Esophagus muscularis mucosa (tissue), 4 donors: ENCODE measurements around the gene TLR8. TPM values are rescaled to one million over a fixed set of nuclear protein-coding genes. Genes with fewer than 3 reads are reported as not detected.

Source experiments
- DNase-seq: peaks from one replicate; pipeline ENCODE4 v3.0.0-alpha.2; 2017; ENCODE audit errors: extremely low spot score
- H3K27ac ChIP-seq, 4 donors: fragments of 200-600 bp; sonication (generic); replicated peaks in 1 of 4; 1 replicate in 3 of 4; 2 replicates in 1 of 4; pipeline ENCODE4 v1.5.1; 2016 to 2019; ENCODE audit warnings: mild to moderate bottlenecking in 1 of 4
- H3K27me3 ChIP-seq, 4 donors: fragments of 200-600 bp; sonication (generic); one replicate each; pipeline versions ENCODE4 v1.5.1 to v1.6.0; 2016 to 2019
- H3K36me3 ChIP-seq, 4 donors: fragments of 200-600 bp; sonication (generic); one replicate each; pipeline ENCODE4 v1.5.1; 2016 to 2019
- H3K4me1 ChIP-seq, 4 donors: fragments of 200-600 bp; sonication (generic); one replicate each; pipeline ENCODE4 v1.5.1; 2016 to 2019
- H3K4me3 ChIP-seq, 4 donors: fragments of 200-600 bp; sonication (generic); 1 replicate in 2 of 4; 2 replicates in 2 of 4; pipeline ENCODE4 v1.5.1; 2016 to 2019; ENCODE audit warnings: mild to moderate bottlenecking in 4 of 4, moderate library complexity in 1 of 4
- H3K9me3 ChIP-seq, 4 donors: fragments of 200-600 bp; sonication (generic); 1 replicate in 3 of 4; 2 replicates in 1 of 4; pipeline ENCODE4 v1.5.1; 2016 to 2019
- EP300 ChIP-seq: sonication (generic); formaldehyde crosslinking; IDR thresholded peaks from one replicate; pipeline ENCODE4 v1.6.1; 2017; ENCODE audit warnings: antibody characterized with exemption
- POLR2A ChIP-seq: fragments of 450-650 bp; IDR thresholded peaks from one replicate; pipeline ENCODE4 v1.6.1; 2017; ENCODE audit warnings: antibody characterized with exemption, moderate library complexity, mild to moderate bottlenecking, low read depth
- POLR2AphosphoS5 ChIP-seq, 2 donors: sonication (generic); formaldehyde crosslinking; IDR thresholded peaks; one replicate each; pipeline ENCODE4 v1.6.1; 2017; ENCODE audit warnings: antibody characterized with exemption in 2 of 2
- WGBS: methylation state at CpG from one replicate; pipeline ENCODE4 v1.1.5; 2018; 5-methylcytosine and 5-hydroxymethylcytosine counted together
- intact Hi-C: fragments of 100-400 bp; cut with DNase I; formaldehyde crosslinking; loops from one replicate; pipeline ENCODE4 v1.15.1; 2023
- total RNA-seq, 4 donors: library from RNA; depleted of rRNA; stranded (reverse); fragments of >200 nt; gene quantifications; one replicate each; pipeline versions ENCODE4 v1.1.0 to v1.2.1, GENCODE V29; 2016
- TF ChIP-seq, protein P1 (sequence below), 3 experiments: fragments of 200-600 bp in 2 of 3; fragments of 450-650 bp in 1 of 3; sonication (generic) in 2 of 3; IDR thresholded peaks; one replicate each; pipeline ENCODE4 v1.5.1; 2017 to 2019; ENCODE audit warnings: antibody characterized with exemption in 3 of 3, mild to moderate bottlenecking in 2 of 3, moderate library complexity in 1 of 3

The TLR8 gene
- total RNA-seq, 4 donors from 2014 or later, result 0.34 to 4.3 (median 1.8) TPM

DNA sequence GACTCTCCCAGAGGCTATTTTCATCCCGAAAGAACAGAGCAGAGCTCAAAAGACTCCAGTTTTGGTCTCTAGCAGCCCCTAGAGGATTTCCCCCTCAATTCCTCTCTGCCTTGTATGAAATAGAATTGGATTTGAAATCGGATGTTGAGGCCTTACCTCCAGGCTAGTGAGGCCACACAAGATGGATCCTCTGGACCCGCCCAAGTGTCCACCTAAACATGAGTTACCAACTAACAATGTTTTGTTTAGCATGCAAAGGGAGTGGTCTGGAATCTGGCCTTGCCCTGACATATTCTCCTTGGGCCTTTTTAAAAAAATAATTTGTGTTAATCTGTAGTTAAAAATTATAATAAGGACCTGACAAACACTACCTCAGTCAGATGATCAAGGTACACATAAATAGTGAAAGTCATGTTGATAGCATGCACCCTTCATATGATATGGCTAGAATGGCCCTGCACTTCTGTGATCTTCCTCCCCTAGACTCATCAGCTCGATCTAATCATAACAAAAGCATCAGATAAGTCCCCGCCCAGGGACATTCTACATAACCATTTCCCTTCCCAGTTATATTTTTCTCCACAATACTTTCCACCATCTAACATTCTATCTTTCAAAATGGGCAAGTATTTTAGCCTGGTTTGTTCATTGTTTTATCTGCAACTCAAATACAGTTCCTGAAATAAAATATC is 6.5 kb downstream of the TLR8 start:
- DNase-seq, result no peak
- Histone ChIP-seq H3K4me1 (no peaks in the 10 kb centered on the region), H3K27ac (no peak overlapping the region), H3K27me3 (no peaks in the 10 kb centered on the region), H3K4me3 (no peak overlapping the region), H3K36me3 (no peaks in the 10 kb centered on the region), H3K9me3 (no peaks in the 10 kb centered on the region)
- TF ChIP-seq POLR2AphosphoS5 (IDR thresholded peaks at IDR 0.05), result no peak
- no peak for TF ChIP-seq EP300
- TF ChIP-seq, protein P1, sequence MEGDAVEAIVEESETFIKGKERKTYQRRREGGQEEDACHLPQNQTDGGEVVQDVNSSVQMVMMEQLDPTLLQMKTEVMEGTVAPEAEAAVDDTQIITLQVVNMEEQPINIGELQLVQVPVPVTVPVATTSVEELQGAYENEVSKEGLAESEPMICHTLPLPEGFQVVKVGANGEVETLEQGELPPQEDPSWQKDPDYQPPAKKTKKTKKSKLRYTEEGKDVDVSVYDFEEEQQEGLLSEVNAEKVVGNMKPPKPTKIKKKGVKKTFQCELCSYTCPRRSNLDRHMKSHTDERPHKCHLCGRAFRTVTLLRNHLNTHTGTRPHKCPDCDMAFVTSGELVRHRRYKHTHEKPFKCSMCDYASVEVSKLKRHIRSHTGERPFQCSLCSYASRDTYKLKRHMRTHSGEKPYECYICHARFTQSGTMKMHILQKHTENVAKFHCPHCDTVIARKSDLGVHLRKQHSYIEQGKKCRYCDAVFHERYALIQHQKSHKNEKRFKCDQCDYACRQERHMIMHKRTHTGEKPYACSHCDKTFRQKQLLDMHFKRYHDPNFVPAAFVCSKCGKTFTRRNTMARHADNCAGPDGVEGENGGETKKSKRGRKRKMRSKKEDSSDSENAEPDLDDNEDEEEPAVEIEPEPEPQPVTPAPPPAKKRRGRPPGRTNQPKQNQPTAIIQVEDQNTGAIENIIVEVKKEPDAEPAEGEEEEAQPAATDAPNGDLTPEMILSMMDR (IDR thresholded peaks at IDR 0.05), result no peak
- no peak for TF ChIP-seq POLR2A
- WGBS, result 63% methylated on average over 5 of the region's 5 CpGs
- intact Hi-C loops, result no loop called here

DNA sequence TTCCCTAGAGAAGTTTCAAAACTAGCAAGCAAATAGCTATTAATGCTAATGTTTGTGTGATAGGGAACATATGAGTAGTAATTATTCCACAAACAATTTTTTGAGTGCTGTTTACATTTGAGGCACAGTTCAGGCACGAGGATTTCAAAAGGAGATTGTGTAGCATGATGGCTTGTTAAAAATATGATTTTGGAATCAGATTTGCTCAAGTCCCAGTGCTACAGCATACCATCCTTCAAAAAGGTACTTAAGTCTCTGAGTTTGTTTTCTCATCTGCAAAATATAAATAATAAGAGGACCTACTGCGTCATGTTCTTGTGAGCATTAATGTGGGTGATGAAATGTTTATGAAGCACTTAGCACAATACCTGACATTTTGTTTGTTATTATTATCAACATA is 11.3 kb downstream of the TLR8 start:
- Histone ChIP-seq H3K4me3 (no peak overlapping the region), H3K27me3 (no peaks in the 10 kb centered on the region), H3K4me1 (no peaks in the 10 kb centered on the region), H3K27ac (no peak overlapping the region), H3K9me3 (no peaks in the 10 kb centered on the region), H3K36me3 (no peaks in the 10 kb centered on the region)
- intact Hi-C loops, result no loop called here
- TF ChIP-seq EP300 (no peak), POLR2A (no peak), POLR2AphosphoS5 (IDR thresholded peaks at IDR 0.05) (no peak)
- TF ChIP-seq, protein P1 (IDR thresholded peaks at IDR 0.05), result no peak
- no peak for DNase-seq
- 46% methylated on average over 2 of the region's 2 CpGs for WGBS

DNA sequence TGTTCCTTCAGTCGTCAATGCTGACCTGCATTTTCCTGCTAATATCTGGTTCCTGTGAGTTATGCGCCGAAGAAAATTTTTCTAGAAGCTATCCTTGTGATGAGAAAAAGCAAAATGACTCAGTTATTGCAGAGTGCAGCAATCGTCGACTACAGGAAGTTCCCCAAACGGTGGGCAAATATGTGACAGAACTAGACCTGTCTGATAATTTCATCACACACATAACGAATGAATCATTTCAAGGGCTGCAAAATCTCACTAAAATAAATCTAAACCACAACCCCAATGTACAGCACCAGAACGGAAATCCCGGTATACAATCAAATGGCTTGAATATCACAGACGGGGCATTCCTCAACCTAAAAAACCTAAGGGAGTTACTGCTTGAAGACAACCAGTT is 12.6 kb downstream of the TLR8 start:
- Histone ChIP-seq H3K27me3 (no peaks in the 10 kb centered on the region), H3K27ac (no peak overlapping the region), H3K36me3 (no peaks in the 10 kb centered on the region), H3K4me1 (no peaks in the 10 kb centered on the region), H3K4me3 (no peak overlapping the region), H3K9me3 (no peaks in the 10 kb centered on the region)
- 75% methylated on average over 10 of the region's 10 CpGs for WGBS
- DNase-seq, result no peak
- TF ChIP-seq, protein P1 (IDR thresholded peaks at IDR 0.05), result no peak
- no peak for TF ChIP-seq POLR2AphosphoS5 (IDR thresholded peaks at IDR 0.05)
- no peak for TF ChIP-seq POLR2A
- no peak for TF ChIP-seq EP300
- intact Hi-C loops, result no loop called here

DNA sequence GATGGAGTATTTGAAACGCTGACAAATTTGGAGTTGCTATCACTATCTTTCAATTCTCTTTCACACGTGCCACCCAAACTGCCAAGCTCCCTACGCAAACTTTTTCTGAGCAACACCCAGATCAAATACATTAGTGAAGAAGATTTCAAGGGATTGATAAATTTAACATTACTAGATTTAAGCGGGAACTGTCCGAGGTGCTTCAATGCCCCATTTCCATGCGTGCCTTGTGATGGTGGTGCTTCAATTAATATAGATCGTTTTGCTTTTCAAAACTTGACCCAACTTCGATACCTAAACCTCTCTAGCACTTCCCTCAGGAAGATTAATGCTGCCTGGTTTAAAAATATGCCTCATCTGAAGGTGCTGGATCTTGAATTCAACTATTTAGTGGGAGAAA is 13.2 kb downstream of the TLR8 start:
- Histone ChIP-seq H3K9me3 (no peaks in the 10 kb centered on the region), H3K4me3 (no peak overlapping the region), H3K27ac (no peak overlapping the region), H3K36me3 (no peaks in the 10 kb centered on the region), H3K27me3 (no peaks in the 10 kb centered on the region), H3K4me1 (no peaks in the 10 kb centered on the region)
- DNase-seq, result no peak
- intact Hi-C loops, result no loop called here
- TF ChIP-seq EP300 (no peak), POLR2AphosphoS5 (IDR thresholded peaks at IDR 0.05) (no peak), POLR2A (no peak)
- TF ChIP-seq, protein P1 (IDR thresholded peaks at IDR 0.05), result no peak
- WGBS, result 68% methylated on average over 8 of the region's 8 CpGs

DNA sequence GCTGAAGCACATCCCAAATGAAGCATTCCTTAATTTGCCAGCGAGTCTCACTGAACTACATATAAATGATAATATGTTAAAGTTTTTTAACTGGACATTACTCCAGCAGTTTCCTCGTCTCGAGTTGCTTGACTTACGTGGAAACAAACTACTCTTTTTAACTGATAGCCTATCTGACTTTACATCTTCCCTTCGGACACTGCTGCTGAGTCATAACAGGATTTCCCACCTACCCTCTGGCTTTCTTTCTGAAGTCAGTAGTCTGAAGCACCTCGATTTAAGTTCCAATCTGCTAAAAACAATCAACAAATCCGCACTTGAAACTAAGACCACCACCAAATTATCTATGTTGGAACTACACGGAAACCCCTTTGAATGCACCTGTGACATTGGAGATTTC is 14.6 kb downstream of the TLR8 start:
- Histone ChIP-seq H3K9me3 (no peaks in the 10 kb centered on the region), H3K4me3 (no peak overlapping the region), H3K36me3 (no peaks in the 10 kb centered on the region), H3K27ac (no peak overlapping the region), H3K27me3 (no peaks in the 10 kb centered on the region), H3K4me1 (no peaks in the 10 kb centered on the region)
- no peak for DNase-seq
- 66% methylated on average over 8 of the region's 8 CpGs for WGBS
- no peak for TF ChIP-seq POLR2A
- TF ChIP-seq, protein P1 (IDR thresholded peaks at IDR 0.05), result no peak
- no peak for TF ChIP-seq POLR2AphosphoS5 (IDR thresholded peaks at IDR 0.05)
- no peak for TF ChIP-seq EP300
- intact Hi-C loops, result no loop called here
